ENCODE results near the gene GPR39.

GRCh38 chr2:132400169-132400900 lies 16.3 kb upstream of the GPR39 start:
- TF ChIP-seq, protein P1, sequence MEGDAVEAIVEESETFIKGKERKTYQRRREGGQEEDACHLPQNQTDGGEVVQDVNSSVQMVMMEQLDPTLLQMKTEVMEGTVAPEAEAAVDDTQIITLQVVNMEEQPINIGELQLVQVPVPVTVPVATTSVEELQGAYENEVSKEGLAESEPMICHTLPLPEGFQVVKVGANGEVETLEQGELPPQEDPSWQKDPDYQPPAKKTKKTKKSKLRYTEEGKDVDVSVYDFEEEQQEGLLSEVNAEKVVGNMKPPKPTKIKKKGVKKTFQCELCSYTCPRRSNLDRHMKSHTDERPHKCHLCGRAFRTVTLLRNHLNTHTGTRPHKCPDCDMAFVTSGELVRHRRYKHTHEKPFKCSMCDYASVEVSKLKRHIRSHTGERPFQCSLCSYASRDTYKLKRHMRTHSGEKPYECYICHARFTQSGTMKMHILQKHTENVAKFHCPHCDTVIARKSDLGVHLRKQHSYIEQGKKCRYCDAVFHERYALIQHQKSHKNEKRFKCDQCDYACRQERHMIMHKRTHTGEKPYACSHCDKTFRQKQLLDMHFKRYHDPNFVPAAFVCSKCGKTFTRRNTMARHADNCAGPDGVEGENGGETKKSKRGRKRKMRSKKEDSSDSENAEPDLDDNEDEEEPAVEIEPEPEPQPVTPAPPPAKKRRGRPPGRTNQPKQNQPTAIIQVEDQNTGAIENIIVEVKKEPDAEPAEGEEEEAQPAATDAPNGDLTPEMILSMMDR (IDR thresholded peaks at IDR 0.05), result no peak
- no peak for TF ChIP-seq REST (IDR thresholded peaks at IDR 0.05; ENCODE audit: insufficient read depth in 1 of 2, low read depth in 2 of 2, low read length in 1 of 2)
- no peak for TF ChIP-seq POLR2AphosphoS5 (IDR thresholded peaks at IDR 0.05; ENCODE audit: low read depth, low read length)
- TF ChIP-seq SIN3A (IDR thresholded peaks at IDR 0.05; ENCODE audit: borderline replicate concordance, insufficient read depth, low read depth, low read length), result no peak

All from Panc1 (cell line).